ENCODE results near the gene ARHGAP30. TPM values are rescaled to one million over a fixed set of nuclear protein-coding genes. Genes with fewer than 3 reads are reported as not detected.

The ARHGAP30 gene
- total RNA-seq, 1 experiment from 2014 or later, result 0.55 TPM

GRCh38 chr1:161046605-161047228, 23.0 kb downstream of the ARHGAP30 start:
- H3K4me2 ChIP-seq (ENCODE audit: low read length), result peak overlapping the region; percentile 91
- POLR2A ChIA-PET (ENCODE audit: unreplicated experiment), result interaction anchor here (0.6 kb wide), 1 partner anchor 130 kb away, joined by 3 read pairs; no protein-coding TSS in a partner anchor
- BruUV-seq (replicated peaks), result no TSS peak
- no peak for ATAC-seq
- TF ChIP-seq CTCF (conservative IDR thresholded peaks at IDR 0.05; ENCODE audit: low read depth, low read length) (no peak), EZH2phosphoT487 (IDR thresholded peaks at IDR 0.05; ENCODE audit: borderline replicate concordance, low read length) (no peak), EZH2 (IDR thresholded peaks at IDR 0.05; ENCODE audit: low read length, unreplicated experiment) (no peak)
- H3K9ac ChIP-seq (ENCODE audit: low read length), result peak overlapping the region; percentile 81
- peak overlapping the region; percentile 80 for H3K4me3 ChIP-seq (ENCODE audit: low read length)
- H3K27ac ChIP-seq (ENCODE audit: low read length), result peak overlapping the region; percentile 82
- DNase-seq, result no peak
- H3K27me3 ChIP-seq (ENCODE audit: low read length), result no peaks in the 10 kb centered on the region
- CTCF ChIA-PET, result no interaction called here
- H3F3A ChIP-seq (ENCODE audit: low read length, unreplicated experiment), result no peaks in the 10 kb centered on the region
- H3K4me1 ChIP-seq (ENCODE audit: insufficient read depth, low read length), result peaks cover 13% of the 10 kb centered on the region
- H3K36me3 ChIP-seq (ENCODE audit: low read depth, low read length), result peaks cover 20% of the 10 kb centered on the region
- peaks cover 32% of the 10 kb centered on the region for H3K79me2 ChIP-seq (ENCODE audit: low read length)
- peak overlapping the region; percentile 94 for H2AFZ ChIP-seq (ENCODE audit: low read length)
- intact Hi-C loops (cut with micrococcal nuclease), result no loop called here
- H3K9me3 ChIP-seq (ENCODE audit: low read length), result peaks cover 6% of the 10 kb centered on the region; the same call in 1 of the 2 replicates
- no peaks in the 10 kb centered on the region for H3K9me2 ChIP-seq (replicated peaks; ENCODE audit: low read length)
- no peaks in the 10 kb centered on the region for H4K20me1 ChIP-seq (ENCODE audit: low read length)

GRCh38 chr1:161045736-161046604, 23.7 kb downstream of the ARHGAP30 start, which contains the start of gene USF1:
Gene USF1, minus strand, starts transcription at chr1:161045977. Its CDS starts 2,702 bp downstream, at chr1:161043275.
- Histone ChIP-seq H3K9me2 (replicated peaks; ENCODE audit: low read length) (no peaks in the 10 kb centered on the region), H3K36me3 (ENCODE audit: low read depth, low read length) (peaks cover 26% of the 10 kb centered on the region), H2AFZ (ENCODE audit: low read length) (peak within 1 kb of the TSS; percentile 94), H4K20me1 (ENCODE audit: low read length) (no peaks in the 10 kb centered on the region), H3K4me2 (ENCODE audit: low read length) (peak within 1 kb of the TSS; percentile 91), H3K79me2 (ENCODE audit: low read length) (peaks cover 32% of the 10 kb centered on the region), H3F3A (ENCODE audit: low read length, unreplicated experiment) (no peaks in the 10 kb centered on the region), H3K4me3 (ENCODE audit: low read length) (peak within 1 kb of the TSS; percentile 80), H3K27ac (ENCODE audit: low read length) (peak within 1 kb of the TSS; percentile 82), H3K27me3 (ENCODE audit: low read length) (no peaks in the 10 kb centered on the region), H3K9me3 (ENCODE audit: low read length) (peaks cover 6% of the 10 kb centered on the region; the same call in 1 of the 2 replicates), H3K4me1 (ENCODE audit: insufficient read depth, low read length) (peaks cover 13% of the 10 kb centered on the region), H3K9ac (ENCODE audit: low read length) (peak within 1 kb of the TSS; percentile 81)
- TSS peak; percentile 92 for BruUV-seq (replicated peaks)
- ATAC-seq, result peak; percentile 82
- intact Hi-C loops (cut with micrococcal nuclease), result loop anchor here (1.0 kb wide), 3 partner anchors 24 to 53 kb away; no protein-coding TSS in a partner anchor
- CTCF ChIA-PET, result interaction anchor here (0.6 to 2.2 kb wide), 2 partner anchors 48 to 109 kb away, joined by 3 to 8 read pairs; no protein-coding TSS in a partner anchor
- POLR2A ChIA-PET (ENCODE audit: unreplicated experiment), result interaction anchor here (0.6 to 1.0 kb wide), 5 partner anchors 19 to 129 kb away, joined by 3 to 12 read pairs (median 5); partner anchors contain the start of gene F11R
- TF ChIP-seq EZH2 (IDR thresholded peaks at IDR 0.05; ENCODE audit: low read length, unreplicated experiment), result no peak
- no peak for TF ChIP-seq CTCF (conservative IDR thresholded peaks at IDR 0.05; ENCODE audit: low read depth, low read length)
- peak; percentile 98 for DNase-seq

Data from PC-3 (cell line).